Measurements from ENCODE around the gene PCNX4. TPM values are rescaled to one million over a fixed set of nuclear protein-coding genes. Genes with fewer than 3 reads are reported as not detected.
A peak's percentile ranks its signal among the peaks of the same experiment; 100 is the strongest.

Gene PCNX4
- total RNA-seq, 1 experiment from 2014 or later, result 48.4 TPM

GRCh38 chr14:60089221-60089620 lies 2.5 kb upstream of the PCNX4 start:
- intact Hi-C loops (cut with micrococcal nuclease), result no loop called here
- BruUV-seq (replicated peaks), result no TSS peak

GRCh38 chr14:60090864-60091519 lies 731 bp upstream of the PCNX4 start:
- H4K20me1 ChIP-seq (ENCODE audit: insufficient read depth), result no peaks in the 10 kb centered on the region
- intact Hi-C loops (cut with micrococcal nuclease), result loop anchor here (2.0 kb wide), 1 partner anchor 74 kb away; the partner anchor contains the start of gene DHRS7
- no peaks in the 10 kb centered on the region for H3K27me3 ChIP-seq (ENCODE audit: insufficient read depth, low read length)
- H3K4me1 ChIP-seq (ENCODE audit: control insufficient read depth in 1 of 2, insufficient read depth in 2 of 2, low read length in 2 of 2), result peaks cover 12 to 24% of the 10 kb centered on the region in 2 experiments
- ATAC-seq (peak; percentile 42), DNase-seq (ENCODE audit: low read depth, low spot score) (peak; percentile 37)
- H3K79me2 ChIP-seq (ENCODE audit: insufficient read depth, low read length), result peaks cover 39% of the 10 kb centered on the region
- TF ChIP-seq SP1 (IDR thresholded peaks at IDR 0.05; ENCODE audit: low read depth) (peak; percentile 17; the same call in 1 of the 2 replicates), TCF7L2 (IDR thresholded peaks at IDR 0.05; ENCODE audit: borderline replicate concordance, extremely low read depth, insufficient read depth, insufficient read length) (peak; percentile 37), EZH2 (IDR thresholded peaks at IDR 0.05) (no peak)
- ChIA-PET POLR2A (interaction anchor here (0.6 to 0.7 kb wide), 2 partner anchors 19 to 143 kb away, joined by 3 to 5 read pairs; no protein-coding TSS in a partner anchor), RAD21 (ENCODE audit: low non-redundant PET in 1 of 2, low total read pairs in 2 of 2, uncharacterized antibody in 2 of 2, unreplicated experiment in 2 of 2) (interaction anchor here in 1 of 2 experiments (0.6 kb wide), 1 partner anchor 1661 kb away, joined by 4 read pairs; no protein-coding TSS in a partner anchor), CTCF (interaction anchor here (0.6 kb wide), 1 partner anchor 1304 kb away, joined by 3 read pairs; no protein-coding TSS in a partner anchor)
- TSS peak; percentile 82 for BruUV-seq (replicated peaks)
- H3K9me3 ChIP-seq (ENCODE audit: control insufficient read depth in 1 of 2, insufficient read depth in 1 of 2, low read depth in 1 of 2, low read length in 2 of 2), result no peaks in the 10 kb centered on the region
- H3K4me3 ChIP-seq (replicated peaks in 1 of 2; ENCODE audit: low read depth in 1 of 2, low read length in 2 of 2), result peak overlapping the region; percentile 67 to 75
- peak overlapping the region; percentile 89 for H3K4me2 ChIP-seq (ENCODE audit: low read length)
- peak overlapping the region; percentile 40 for H2AFZ ChIP-seq (ENCODE audit: low read depth, low read length, poor library complexity, severe bottlenecking)
- H3K9me2 ChIP-seq (ENCODE audit: insufficient read depth), result no peaks in the 10 kb centered on the region
- no peaks in the 10 kb centered on the region for H3K36me3 ChIP-seq (ENCODE audit: control insufficient read depth in 1 of 2, insufficient read depth in 2 of 2, low read length in 2 of 2)
- H3K9ac ChIP-seq (ENCODE audit: low read length), result peak overlapping the region; percentile 90
- peak overlapping the region; percentile 96 for H3K27ac ChIP-seq (ENCODE audit: low read depth, low read length)

More at GRCh38 chr14:60089221-60089620, 2.5 kb upstream of the PCNX4 start:
- Histone ChIP-seq H3K9me3 (ENCODE audit: control insufficient read depth in 1 of 2, insufficient read depth in 1 of 2, low read depth in 1 of 2, low read length in 2 of 2) (no peaks in the 10 kb centered on the region), H3K79me2 (ENCODE audit: insufficient read depth, low read length) (peaks cover 21% of the 10 kb centered on the region), H3K4me2 (ENCODE audit: low read length) (no peak overlapping the region), H3K27ac (ENCODE audit: low read depth, low read length) (no peak overlapping the region), H2AFZ (ENCODE audit: low read depth, low read length, poor library complexity, severe bottlenecking) (no peak overlapping the region), H3K36me3 (ENCODE audit: control insufficient read depth in 1 of 2, insufficient read depth in 2 of 2, low read length in 2 of 2) (no peaks in the 10 kb centered on the region), H3K4me3 (replicated peaks in 1 of 2; ENCODE audit: low read depth in 1 of 2, low read length in 2 of 2) (no peak overlapping the region), H3K4me1 (ENCODE audit: control insufficient read depth in 1 of 2, insufficient read depth in 2 of 2, low read length in 2 of 2) (peaks cover 12 to 19% of the 10 kb centered on the region in 2 experiments), H3K9ac (ENCODE audit: low read length) (no peak overlapping the region), H4K20me1 (ENCODE audit: insufficient read depth) (no peaks in the 10 kb centered on the region), H3K27me3 (ENCODE audit: insufficient read depth, low read length) (no peaks in the 10 kb centered on the region), H3K9me2 (ENCODE audit: insufficient read depth) (no peaks in the 10 kb centered on the region)
- ATAC-seq, result no peak
- ChIA-PET RAD21 (ENCODE audit: low non-redundant PET in 1 of 2, low total read pairs in 2 of 2, uncharacterized antibody in 2 of 2, unreplicated experiment in 2 of 2) (no interaction called here), CTCF (interaction anchor here (1.6 kb wide), 1 partner anchor 9 kb away, joined by 3 read pairs; no protein-coding TSS in a partner anchor), POLR2A (no interaction called here)
- DNase-seq (ENCODE audit: low read depth, low spot score), result no peak
- TF ChIP-seq SP1 (IDR thresholded peaks at IDR 0.05; ENCODE audit: low read depth), result no peak
- TF ChIP-seq FOSL1 (IDR thresholded peaks at IDR 0.05; ENCODE audit: low read depth), result no peak
- TF ChIP-seq, protein P1, sequence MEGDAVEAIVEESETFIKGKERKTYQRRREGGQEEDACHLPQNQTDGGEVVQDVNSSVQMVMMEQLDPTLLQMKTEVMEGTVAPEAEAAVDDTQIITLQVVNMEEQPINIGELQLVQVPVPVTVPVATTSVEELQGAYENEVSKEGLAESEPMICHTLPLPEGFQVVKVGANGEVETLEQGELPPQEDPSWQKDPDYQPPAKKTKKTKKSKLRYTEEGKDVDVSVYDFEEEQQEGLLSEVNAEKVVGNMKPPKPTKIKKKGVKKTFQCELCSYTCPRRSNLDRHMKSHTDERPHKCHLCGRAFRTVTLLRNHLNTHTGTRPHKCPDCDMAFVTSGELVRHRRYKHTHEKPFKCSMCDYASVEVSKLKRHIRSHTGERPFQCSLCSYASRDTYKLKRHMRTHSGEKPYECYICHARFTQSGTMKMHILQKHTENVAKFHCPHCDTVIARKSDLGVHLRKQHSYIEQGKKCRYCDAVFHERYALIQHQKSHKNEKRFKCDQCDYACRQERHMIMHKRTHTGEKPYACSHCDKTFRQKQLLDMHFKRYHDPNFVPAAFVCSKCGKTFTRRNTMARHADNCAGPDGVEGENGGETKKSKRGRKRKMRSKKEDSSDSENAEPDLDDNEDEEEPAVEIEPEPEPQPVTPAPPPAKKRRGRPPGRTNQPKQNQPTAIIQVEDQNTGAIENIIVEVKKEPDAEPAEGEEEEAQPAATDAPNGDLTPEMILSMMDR (IDR thresholded peaks at IDR 0.05 in 2 of 3, conservative IDR thresholded peaks at IDR 0.05 in 1 of 3; ENCODE audit: borderline replicate concordance in 1 of 3, insufficient read depth in 1 of 3, low read depth in 2 of 3, low read length in 2 of 3), result no peak
- TF ChIP-seq EZH2phosphoT487 (IDR thresholded peaks at IDR 0.05; ENCODE audit: borderline replicate concordance), result no peak

Measured in HCT116 (cell line).